Mucosa of stomach (tissue), 1 donor: ENCODE results near the gene ARHGAP27.
"Not testable (repeated sequence)": the region's sequence is repeated elsewhere in the genome, so short reads cannot be mapped to it uniquely, and the experiment has no call there.

Experiments
- H3K27me3 ChIP-seq: one replicate; pipeline ENCODE4 v1.7.0; 2013; ENCODE audit warnings: mild to moderate bottlenecking, low read length; ENCODE audit not compliant: control insufficient read depth, insufficient read depth
- H3K36me3 ChIP-seq: one replicate; pipeline ENCODE4 v1.7.0; 2013; ENCODE audit warnings: low read length; ENCODE audit not compliant: control insufficient read depth, insufficient read depth
- H3K4me1 ChIP-seq: one replicate; pipeline ENCODE4 v1.7.0; 2013; ENCODE audit warnings: mild to moderate bottlenecking, low read length; ENCODE audit not compliant: control insufficient read depth, insufficient read depth
- H3K4me3 ChIP-seq: one replicate; pipeline ENCODE4 v1.7.0; 2013; ENCODE audit warnings: low read length
- H3K9ac ChIP-seq: one replicate; pipeline ENCODE4 v1.7.0; 2013; ENCODE audit warnings: mild to moderate bottlenecking, low read length, moderate library complexity
- H3K9me3 ChIP-seq: one replicate; pipeline ENCODE4 v1.7.0; 2013; ENCODE audit warnings: mild to moderate bottlenecking, low read length, moderate library complexity; ENCODE audit not compliant: control insufficient read depth
- donor health status: Pancreatic carcinoma.

Gene ARHGAP27

GRCh38 chr17:45444301-45444700 is 11.6 kb upstream of the ARHGAP27 start:
- peaks cover 28% of the 10 kb centered on the region for H3K4me1 ChIP-seq
- not testable (repeated sequence) for H3K36me3 ChIP-seq

GRCh38 chr17:45443371-45444260 is 10.9 kb upstream of the ARHGAP27 start:
- not testable (repeated sequence) for H3K27me3 ChIP-seq, H3K9me3 ChIP-seq, H3K4me3 ChIP-seq, H3K36me3 ChIP-seq, H3K9ac ChIP-seq
- peaks cover 28% of the 10 kb centered on the region for H3K4me1 ChIP-seq

More at GRCh38 chr17:45444301-45444700, 11.6 kb upstream of the ARHGAP27 start:
- H3K9me3 ChIP-seq, H3K27me3 ChIP-seq, H3K4me3 ChIP-seq, H3K9ac ChIP-seq: not testable (repeated sequence)

- Histone ChIP-seq H3K4me3 (no peak overlapping the region), H3K4me1 (peaks cover 19% of the 10 kb centered on the region), H3K36me3 (no peaks in the 10 kb centered on the region), H3K27me3 (no peaks in the 10 kb centered on the region), H3K9me3 (no peaks in the 10 kb centered on the region), H3K9ac (no peak overlapping the region)
These were observed 9.0 kb upstream of the ARHGAP27 start for GRCh38 chr17:45441526-45442310.

- H3K9me3 ChIP-seq, H3K4me3 ChIP-seq, H3K36me3 ChIP-seq, H3K27me3 ChIP-seq, H3K9ac ChIP-seq: not testable (repeated sequence)
- peaks cover 16% of the 10 kb centered on the region for H3K4me1 ChIP-seq
These were observed 8.3 kb upstream of the ARHGAP27 start for GRCh38 chr17:45440839-45441515.

- no peaks in the 10 kb centered on the region for H3K36me3 ChIP-seq
- no peaks in the 10 kb centered on the region for H3K27me3 ChIP-seq
- H3K9me3 ChIP-seq = no peaks in the 10 kb centered on the region
- H3K9ac ChIP-seq = no peak overlapping the region
- peaks cover 15% of the 10 kb centered on the region for H3K4me1 ChIP-seq
- H3K4me3 ChIP-seq = no peak overlapping the region
These were observed 7.6 kb upstream of the ARHGAP27 start for GRCh38 chr17:45440161-45440778.

GRCh38 chr17:45438931-45439610 is 6.4 kb upstream of the ARHGAP27 start:
- H3K9ac ChIP-seq = no peak overlapping the region
- H3K9me3 ChIP-seq = no peaks in the 10 kb centered on the region
- no peaks in the 10 kb centered on the region for H3K27me3 ChIP-seq
- H3K4me3 ChIP-seq = no peak overlapping the region
- H3K4me1 ChIP-seq = peaks cover 15% of the 10 kb centered on the region
- no peaks in the 10 kb centered on the region for H3K36me3 ChIP-seq

- H3K4me1 ChIP-seq = peaks cover 15% of the 10 kb centered on the region
- H3K36me3 ChIP-seq = no peaks in the 10 kb centered on the region
These were observed 5.0 kb upstream of the ARHGAP27 start for GRCh38 chr17:45437465-45438283.

GRCh38 chr17:45436625-45437464 is 4.2 kb upstream of the ARHGAP27 start:
- no peak overlapping the region for H3K4me3 ChIP-seq
- H3K36me3 ChIP-seq = no peaks in the 10 kb centered on the region
- peaks cover 15% of the 10 kb centered on the region for H3K4me1 ChIP-seq
- no peaks in the 10 kb centered on the region for H3K27me3 ChIP-seq
- H3K9ac ChIP-seq = no peak overlapping the region
- H3K9me3 ChIP-seq = no peaks in the 10 kb centered on the region

More at GRCh38 chr17:45437465-45438283, 5.0 kb upstream of the ARHGAP27 start:
- no peaks in the 10 kb centered on the region for H3K27me3 ChIP-seq
- H3K4me3 ChIP-seq = no peak overlapping the region
- no peak overlapping the region for H3K9ac ChIP-seq
- H3K9me3 ChIP-seq = no peaks in the 10 kb centered on the region

GRCh38 chr17:45436161-45436560 is 3.5 kb upstream of the ARHGAP27 start:
- no peaks in the 10 kb centered on the region for H3K9me3 ChIP-seq
- H3K9ac ChIP-seq = no peak overlapping the region
- no peaks in the 10 kb centered on the region for H3K36me3 ChIP-seq
- peaks cover 18% of the 10 kb centered on the region for H3K4me1 ChIP-seq
- H3K4me3 ChIP-seq = no peak overlapping the region
- H3K27me3 ChIP-seq = peaks cover 5% of the 10 kb centered on the region

- Histone ChIP-seq H3K9ac (no peak overlapping the region), H3K4me3 (no peak overlapping the region), H3K27me3 (peaks cover 11% of the 10 kb centered on the region), H3K4me1 (peaks cover 21% of the 10 kb centered on the region), H3K9me3 (no peaks in the 10 kb centered on the region), H3K36me3 (no peaks in the 10 kb centered on the region)
These were observed 2.8 kb upstream of the ARHGAP27 start for GRCh38 chr17:45435481-45435880.
